Thyroid gland (tissue), 4 donors: ENCODE measurements around the gene CREBBP. TPM values are rescaled to one million over a fixed set of nuclear protein-coding genes. Genes with fewer than 3 reads are reported as not detected.

Source experiments
- DNase-seq, 2 donors: peaks; one replicate each; pipeline ENCODE4 v3.0.0-alpha.2; 2019
- H3K27ac ChIP-seq, 3 donors: fragments of 200-600 bp; sonication (generic); 1 replicate in 2 of 3; 2 replicates in 1 of 3; pipeline ENCODE4 v1.5.1; 2016 to 2019; ENCODE audit warnings: mild to moderate bottlenecking in 1 of 3, moderate library complexity in 1 of 3
- H3K27me3 ChIP-seq: fragments of 200-600 bp; sonication (generic); one replicate; pipeline ENCODE4 v1.5.1; 2019
- H3K36me3 ChIP-seq, 2 donors: fragments of 200-600 bp; sonication (generic); one replicate each; pipeline ENCODE4 v1.5.1; 2016 to 2019
- H3K4me1 ChIP-seq, 2 donors: fragments of 200-600 bp; sonication (generic); one replicate each; pipeline ENCODE4 v1.5.1; 2017 to 2019
- H3K4me3 ChIP-seq, 3 donors: fragments of 200-600 bp; sonication (generic); replicated peaks in 1 of 3; 1 replicate in 2 of 3; 2 replicates in 1 of 3; pipeline ENCODE4 v1.5.1; 2016; ENCODE audit warnings: mild to moderate bottlenecking in 1 of 3
- H3K9me3 ChIP-seq: fragments of 200-600 bp; sonication (generic); one replicate; pipeline ENCODE4 v1.5.1; 2017
- CTCF ChIP-seq, 6 experiments: fragments of 200-600 bp in 3 of 6; fragments of 450-650 bp in 3 of 6; sonication (generic) in 3 of 6; IDR thresholded peaks; one replicate each; pipeline ENCODE4 v1.5.1; 2016 to 2019; ENCODE audit warnings: antibody characterized with exemption in 6 of 6, mild to moderate bottlenecking in 2 of 6, inconsistent platforms in 1 of 6, moderate library complexity in 1 of 6
- POLR2A ChIP-seq, 2 donors: fragments of 450-650 bp; IDR thresholded peaks; one replicate each; pipeline ENCODE4 v1.6.1; 2017; ENCODE audit warnings: antibody characterized with exemption in 2 of 2, mild to moderate bottlenecking in 2 of 2, moderate library complexity in 1 of 2
- WGBS, 2 donors: methylation state at CpG; one replicate each; pipeline ENCODE4 v1.1.5; 2017; 5-methylcytosine and 5-hydroxymethylcytosine counted together
- intact Hi-C: fragments of 100-400 bp; cut with DNase I; formaldehyde crosslinking; loops from one replicate; pipeline ENCODE4 v1.15.1; 2023
- total RNA-seq, 4 donors: library from RNA; depleted of rRNA; stranded (reverse); fragments of >200 nt; gene quantifications; one replicate each; pipeline ENCODE4 v1.2.3, GENCODE V29; 2016

Gene CREBBP
- total RNA-seq, 4 donors from 2014 or later = 52.5 to 157 (median 75.9) TPM

GRCh38 chr16:3879887-3880564, 487 bp downstream of the CREBBP start:
- WGBS, 2 donors = no CpG with 5 or more reads among the region's 117 CpGs
- peaks cover 24 to 32% of the 10 kb centered on the region in 2 donors for H3K4me1 ChIP-seq
- no peak for TF ChIP-seq POLR2A (IDR thresholded peaks at IDR 0.05)
- peak in 3 of 6 experiments; percentile 5 to 53 (median 32) for TF ChIP-seq CTCF (IDR thresholded peaks at IDR 0.05)
- intact Hi-C loops = loop anchor here (10.0 kb wide), 2 partner anchors 115 to 185 kb away; no protein-coding TSS in a partner anchor
- H3K36me3 ChIP-seq = no peaks in the 10 kb centered on the region
- no peaks in the 10 kb centered on the region for H3K27me3 ChIP-seq
- DNase-seq = peak; percentile 79
- H3K4me3 ChIP-seq = peak overlapping the region; percentile 21 to 88 (median 78)
- H3K27ac ChIP-seq = peak overlapping the region in 2 of 3 donors; percentile 76 to 80
- H3K9me3 ChIP-seq = no peaks in the 10 kb centered on the region

GRCh38 chr16:3879258-3879886, 1.1 kb downstream of the CREBBP start:
- H3K36me3 ChIP-seq = no peaks in the 10 kb centered on the region
- peak overlapping the region; percentile 21 to 88 (median 78) for H3K4me3 ChIP-seq
- DNase-seq = peak; percentile 47 to 53
- H3K4me1 ChIP-seq = peaks cover 31 to 38% of the 10 kb centered on the region in 2 donors
- TF ChIP-seq POLR2A (IDR thresholded peaks at IDR 0.05) (no peak), CTCF (IDR thresholded peaks at IDR 0.05) (no peak)
- no peaks in the 10 kb centered on the region for H3K27me3 ChIP-seq
- intact Hi-C loops = loop anchor here (10.0 kb wide), 2 partner anchors 115 to 185 kb away; no protein-coding TSS in a partner anchor
- H3K27ac ChIP-seq = peak overlapping the region in 2 of 3 donors; percentile 36 to 70
- WGBS, 2 donors = 0% methylated on average over 14 to 15 of the region's 50 CpGs
- H3K9me3 ChIP-seq = no peaks in the 10 kb centered on the region

GRCh38 chr16:3878610-3879009, 1.9 kb downstream of the CREBBP start:
- H3K4me1 ChIP-seq = peaks cover 38 to 46% of the 10 kb centered on the region in 2 donors
- WGBS, 2 donors = 12 to 19% methylated on average over 8 of the region's 8 CpGs
- no peak overlapping the region for H3K27ac ChIP-seq
- DNase-seq = no peak
- H3K27me3 ChIP-seq = no peaks in the 10 kb centered on the region
- peak overlapping the region in 1 of 3 donors; percentile 88 for H3K4me3 ChIP-seq
- H3K9me3 ChIP-seq = no peaks in the 10 kb centered on the region
- no peak for TF ChIP-seq CTCF (IDR thresholded peaks at IDR 0.05)
- no peak for TF ChIP-seq POLR2A (IDR thresholded peaks at IDR 0.05)
- no peaks in the 10 kb centered on the region for H3K36me3 ChIP-seq
- intact Hi-C loops = loop anchor here (10.0 kb wide), 2 partner anchors 114 to 184 kb away; no protein-coding TSS in a partner anchor

- WGBS, 2 donors = 60 to 69% methylated on average over 6 of the region's 6 CpGs
- intact Hi-C loops = loop anchor here (10.0 kb wide), 2 partner anchors 112 to 182 kb away; no protein-coding TSS in a partner anchor
- TF ChIP-seq CTCF (IDR thresholded peaks at IDR 0.05) = no peak
- no peak for TF ChIP-seq POLR2A (IDR thresholded peaks at IDR 0.05)
- no peak for DNase-seq
- Histone ChIP-seq H3K4me1 (peaks cover 58 to 65% of the 10 kb centered on the region in 2 donors), H3K36me3 (no peaks in the 10 kb centered on the region), H3K27ac (no peak overlapping the region), H3K9me3 (no peaks in the 10 kb centered on the region), H3K4me3 (no peak overlapping the region), H3K27me3 (no peaks in the 10 kb centered on the region)
These were observed 3.8 kb downstream of the CREBBP start for GRCh38 chr16:3876695-3877094.

- Histone ChIP-seq H3K27ac (no peak overlapping the region), H3K4me1 (peaks cover 59 to 67% of the 10 kb centered on the region in 2 donors), H3K27me3 (no peaks in the 10 kb centered on the region), H3K4me3 (no peak overlapping the region), H3K9me3 (no peaks in the 10 kb centered on the region), H3K36me3 (no peaks in the 10 kb centered on the region)
- no peak for DNase-seq
- intact Hi-C loops = loop anchor here (10.0 kb wide), 2 partner anchors 111 to 181 kb away; no protein-coding TSS in a partner anchor
- TF ChIP-seq CTCF (IDR thresholded peaks at IDR 0.05) (no peak), POLR2A (IDR thresholded peaks at IDR 0.05) (no peak)
These were observed 4.4 kb downstream of the CREBBP start for GRCh38 chr16:3876160-3876559.
